ENCODE measurements around the gene KIAA1143.

Gene KIAA1143

DNA sequence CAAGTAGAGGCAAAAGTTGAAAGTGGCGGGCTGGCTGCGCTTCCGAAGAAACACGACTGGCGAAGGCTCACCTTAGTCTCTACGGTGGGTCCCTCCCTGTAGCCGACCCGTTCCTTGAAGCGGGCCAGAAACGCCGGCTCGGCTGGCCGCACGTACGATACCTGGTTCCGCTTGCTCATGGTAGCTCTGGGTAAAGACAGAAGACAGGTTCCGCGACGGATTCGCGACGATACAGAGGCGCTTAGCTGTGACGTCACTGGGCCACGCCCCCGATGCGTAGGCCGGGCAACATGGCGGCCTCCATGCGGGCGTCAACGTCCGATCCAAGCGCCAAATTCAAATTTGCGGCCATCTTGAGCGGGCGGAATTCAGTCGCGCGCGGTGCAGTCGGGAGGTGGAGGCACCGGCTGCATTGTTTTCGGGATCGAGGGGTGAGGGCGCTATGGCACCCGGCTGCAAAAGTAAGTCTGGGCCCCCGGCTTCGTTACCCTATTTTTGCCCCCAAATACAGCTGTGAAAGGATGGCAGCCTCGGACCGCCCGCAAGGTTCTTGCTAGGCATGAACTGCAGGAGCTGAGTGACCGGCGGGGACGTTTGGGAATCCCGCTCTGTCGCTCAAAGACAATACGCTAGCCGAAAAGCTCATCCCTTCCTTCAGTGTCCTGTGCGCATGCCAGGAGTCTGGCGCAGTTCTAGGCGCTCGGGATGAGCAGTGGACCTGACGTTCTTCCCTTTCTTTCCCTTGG lies at the start of gene KIAA1143, which contains the start of gene KIF15:
KIAA1143 (minus strand) TSS at position 196 of the 746 bp plus-strand sequence; CDS start at position 179, 17 bp downstream.
KIF15 (plus strand) TSS at position 371 of the 746 bp plus-strand sequence; CDS start at position 443, 72 bp downstream.
- DNase-seq (ENCODE audit: low read depth in 2 of 2) = peak; percentile 93 to 97

DNA sequence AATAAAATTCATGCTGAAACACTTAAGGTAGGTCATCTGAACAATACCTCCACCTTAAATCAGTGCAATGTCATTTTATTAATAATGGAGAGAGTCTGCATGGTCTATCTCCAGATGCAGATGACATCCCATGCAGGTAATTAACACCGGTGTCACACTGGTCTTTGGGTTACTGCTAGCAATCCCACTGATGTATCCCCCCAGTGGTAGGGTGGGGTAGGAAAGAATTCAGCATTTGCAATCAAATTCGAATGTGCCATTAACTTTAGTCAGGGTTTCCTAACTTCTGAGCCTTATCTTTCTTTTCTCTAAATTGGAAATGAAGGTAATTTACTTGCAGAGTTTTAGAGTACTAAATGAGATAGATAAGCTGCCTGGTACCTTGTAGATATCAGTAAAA lies 44.5 kb upstream of the KIAA1143 start:
- DNase-seq (ENCODE audit: low read depth in 2 of 2) = no peak

DNA sequence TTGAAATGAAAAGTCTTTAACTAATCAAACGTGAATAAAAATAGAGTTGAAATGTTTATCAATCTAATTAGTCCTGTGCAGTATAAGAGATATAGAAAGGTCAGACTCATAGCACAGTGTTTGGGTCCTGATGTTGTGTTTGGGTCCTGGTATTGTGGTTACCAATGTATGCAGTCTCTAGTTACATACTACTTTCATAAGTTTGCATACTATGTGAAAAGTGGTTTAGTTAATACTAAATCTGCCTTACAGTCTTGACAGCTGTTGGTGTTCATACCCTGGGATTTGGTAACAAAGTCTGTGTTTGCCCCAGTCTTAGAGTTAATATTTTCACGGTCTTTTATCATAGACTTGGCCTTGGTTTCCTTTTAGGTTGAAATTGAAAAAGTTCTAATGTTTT lies 41.9 kb upstream of the KIAA1143 start:
- DNase-seq (ENCODE audit: low read depth in 2 of 2) = no peak

DNA sequence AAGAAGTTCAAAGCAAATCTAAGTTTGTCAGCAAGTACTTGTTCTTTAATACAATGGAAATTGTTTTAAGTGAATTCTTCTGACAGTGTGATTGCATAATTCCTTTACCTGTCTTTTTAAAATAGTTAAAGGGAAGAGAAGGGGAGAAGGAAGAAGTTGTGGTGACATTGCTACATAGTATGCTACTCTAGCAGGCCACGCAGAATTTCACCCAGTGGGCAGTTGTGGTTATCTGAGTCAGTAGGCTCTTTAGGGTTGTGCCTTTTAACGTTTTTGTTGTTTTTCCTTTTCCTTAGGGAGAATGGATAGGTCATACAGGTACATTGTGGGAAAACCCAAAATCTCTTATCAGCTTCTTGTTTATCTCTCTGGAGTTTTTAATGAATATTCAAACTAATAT lies 40.6 kb upstream of the KIAA1143 start:
- DNase-seq (ENCODE audit: low read depth in 2 of 2) = no peak

DNA sequence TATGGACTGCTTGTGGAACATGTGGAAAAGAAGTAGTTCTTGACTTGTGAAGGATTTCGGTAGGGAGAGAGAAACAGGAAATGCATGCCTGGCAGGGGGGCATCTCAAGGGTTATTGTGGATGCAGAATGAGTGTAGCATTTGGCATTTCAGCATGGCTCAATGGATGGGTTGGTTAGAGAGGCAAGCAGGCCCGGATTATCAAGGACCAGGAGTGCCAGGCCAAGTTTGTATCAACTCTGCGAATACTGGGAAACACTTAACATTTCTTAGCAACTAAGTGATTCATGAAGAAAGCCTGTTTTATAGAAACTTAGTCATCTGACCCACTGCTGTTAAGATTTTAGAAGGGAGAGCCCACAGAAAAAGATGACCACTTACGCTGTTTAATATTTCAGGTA lies 33.8 kb upstream of the KIAA1143 start:
- DNase-seq (ENCODE audit: low read depth in 2 of 2) = no peak

DNA sequence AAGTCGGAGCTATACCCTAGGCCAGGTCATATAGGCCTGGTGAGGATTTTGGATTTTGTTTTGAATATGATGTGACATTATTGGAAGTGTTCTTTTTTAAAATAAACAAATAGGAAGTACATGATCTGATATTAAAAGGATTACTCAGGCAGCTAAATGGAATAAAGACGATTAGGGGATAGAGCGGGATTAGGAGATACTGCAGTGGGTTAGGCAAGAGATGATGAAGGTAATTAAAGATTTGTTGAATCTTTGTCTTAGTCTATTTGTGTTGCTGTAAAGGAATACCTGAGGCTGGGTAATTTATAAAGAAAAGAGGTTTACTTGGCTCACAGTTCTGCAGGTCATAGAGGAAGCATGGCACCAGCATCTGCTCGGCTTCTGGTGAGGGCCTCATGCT lies 21.5 kb upstream of the KIAA1143 start:
- DNase-seq (ENCODE audit: low read depth in 2 of 2) = no peak

DNA sequence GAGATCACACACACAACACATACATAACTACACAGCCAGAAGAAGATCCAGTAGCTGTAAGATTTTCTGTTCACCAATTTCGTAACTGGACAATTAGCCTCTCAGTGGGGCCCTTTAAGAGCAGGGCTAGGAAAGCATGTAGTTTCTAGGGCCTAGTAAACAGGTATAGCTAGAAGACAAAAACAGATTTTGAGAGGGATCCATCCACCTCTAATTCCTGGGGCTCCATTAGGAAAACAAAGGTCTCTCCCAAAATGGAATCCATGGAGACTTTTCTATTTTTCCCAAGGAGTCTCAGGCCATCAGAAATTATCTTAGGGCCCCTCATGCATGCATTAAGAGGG lies 10.7 kb upstream of the KIAA1143 start:
- no peak for DNase-seq (ENCODE audit: low read depth in 2 of 2)

DNA sequence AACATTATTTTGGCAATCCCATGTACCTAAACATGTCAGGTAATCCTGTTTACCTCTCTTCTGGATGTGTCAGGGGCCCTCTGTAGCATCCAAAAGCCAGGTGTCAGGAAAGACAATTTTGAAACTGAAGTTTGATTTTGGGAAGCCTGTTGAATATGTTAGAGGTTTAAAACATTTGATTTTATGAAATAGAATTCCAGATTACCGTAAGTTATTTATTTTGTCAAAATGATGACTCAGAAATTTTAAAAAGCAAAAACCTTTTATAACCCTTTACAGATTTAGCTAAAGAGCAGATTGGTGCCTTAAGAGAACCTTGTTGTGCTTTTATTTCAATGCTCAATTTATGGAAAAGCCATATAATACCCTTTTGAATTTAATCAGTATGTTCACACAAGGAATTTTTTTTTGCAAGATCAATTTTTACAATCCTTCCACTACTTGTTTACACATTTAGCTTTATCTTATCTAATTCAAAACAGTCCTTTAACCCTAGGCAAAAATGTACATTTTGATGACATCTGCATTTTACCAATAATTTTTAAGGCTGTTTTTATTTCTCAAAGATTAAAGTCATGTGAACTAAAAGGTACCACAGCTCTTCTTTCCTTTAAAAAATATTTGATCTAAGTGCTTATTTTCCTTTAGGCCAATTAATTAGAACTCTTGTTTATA lies 10.1 kb upstream of the KIAA1143 start:
- no peak for DNase-seq (ENCODE audit: low read depth in 2 of 2)

DNA sequence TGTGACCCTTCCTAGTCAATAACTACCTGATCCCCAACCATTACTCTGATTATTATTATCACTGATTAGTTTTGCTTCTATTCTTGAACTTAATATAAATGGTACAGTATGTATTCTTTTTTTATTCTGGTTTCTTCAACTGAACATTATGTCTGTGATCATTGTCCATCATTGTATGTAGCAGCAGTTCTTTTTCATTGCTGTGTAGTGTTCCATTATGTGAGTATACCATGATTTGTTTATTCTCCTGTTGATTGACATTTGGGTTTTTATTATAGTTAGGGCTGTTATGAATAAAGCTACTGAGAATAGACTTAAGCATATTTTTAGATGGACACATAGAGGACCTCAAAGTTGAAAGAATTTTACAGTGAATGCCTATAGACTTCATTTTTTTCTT lies 2.8 kb upstream of the KIAA1143 start:
- no peak for DNase-seq (ENCODE audit: low read depth in 2 of 2)

DNA sequence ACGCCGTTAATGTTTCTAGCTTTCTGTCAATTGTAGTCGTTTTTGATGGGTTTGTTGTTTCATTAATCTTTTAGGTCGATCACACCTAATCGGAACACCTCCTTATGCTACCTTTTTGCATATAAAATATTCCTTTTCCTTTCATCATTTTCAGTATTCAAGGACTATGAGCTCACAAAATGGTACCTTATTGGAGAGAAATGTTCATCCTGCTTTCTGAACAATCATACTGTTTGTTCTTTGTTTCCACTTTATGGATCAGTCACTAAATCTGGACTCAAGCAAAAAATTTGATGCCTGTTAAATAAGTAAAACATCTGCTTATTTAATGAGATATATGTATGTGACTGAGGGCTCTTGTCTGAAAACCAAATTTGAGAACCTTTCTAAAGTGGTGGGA lies 1.3 kb upstream of the KIAA1143 start:
- DNase-seq (ENCODE audit: low read depth in 2 of 2) = no peak

DNA sequence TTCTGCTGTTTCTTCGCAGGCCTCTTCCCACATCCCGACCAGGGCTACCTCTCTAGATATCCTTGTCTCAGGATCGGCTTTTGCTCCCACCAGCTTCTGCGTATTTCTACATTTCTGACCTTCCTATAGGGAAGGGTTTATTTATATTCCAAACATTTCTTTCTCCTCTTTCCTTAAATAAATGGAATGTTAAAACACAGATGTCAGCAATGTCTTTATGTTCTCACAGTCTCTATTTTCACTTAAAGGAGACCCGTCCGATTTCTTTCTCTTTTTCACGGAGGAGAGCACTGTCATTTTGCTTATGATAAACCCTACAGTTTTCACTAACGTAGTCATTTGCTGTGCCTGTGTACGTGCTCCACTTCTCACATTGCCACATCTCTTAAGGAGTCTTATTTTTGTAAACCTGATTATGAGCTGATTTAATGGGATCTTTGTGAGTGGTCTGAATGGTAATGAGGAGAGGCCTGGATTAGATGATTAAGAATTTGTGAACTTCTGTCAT lies 805 bp upstream of the KIAA1143 start:
- no peak for DNase-seq (ENCODE audit: low read depth in 2 of 2)

DNA sequence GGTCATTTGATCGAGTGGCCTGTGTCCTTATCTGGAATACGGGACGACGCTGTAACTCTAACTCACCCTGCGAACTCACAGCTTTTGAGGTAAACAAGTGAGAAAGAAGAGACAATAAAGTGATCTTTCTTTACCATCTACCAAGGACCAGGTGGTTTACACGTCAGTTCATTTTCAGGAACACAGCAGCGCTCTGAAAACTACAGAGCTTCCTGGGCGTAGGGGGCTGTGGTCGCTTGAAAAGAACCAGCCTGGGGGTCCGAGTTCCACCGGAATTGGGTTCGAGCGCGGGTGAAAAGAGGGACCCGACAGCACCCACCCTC lies 357 bp downstream of the KIAA1143 start:
- no peak for DNase-seq (ENCODE audit: low read depth in 2 of 2)

DNA sequence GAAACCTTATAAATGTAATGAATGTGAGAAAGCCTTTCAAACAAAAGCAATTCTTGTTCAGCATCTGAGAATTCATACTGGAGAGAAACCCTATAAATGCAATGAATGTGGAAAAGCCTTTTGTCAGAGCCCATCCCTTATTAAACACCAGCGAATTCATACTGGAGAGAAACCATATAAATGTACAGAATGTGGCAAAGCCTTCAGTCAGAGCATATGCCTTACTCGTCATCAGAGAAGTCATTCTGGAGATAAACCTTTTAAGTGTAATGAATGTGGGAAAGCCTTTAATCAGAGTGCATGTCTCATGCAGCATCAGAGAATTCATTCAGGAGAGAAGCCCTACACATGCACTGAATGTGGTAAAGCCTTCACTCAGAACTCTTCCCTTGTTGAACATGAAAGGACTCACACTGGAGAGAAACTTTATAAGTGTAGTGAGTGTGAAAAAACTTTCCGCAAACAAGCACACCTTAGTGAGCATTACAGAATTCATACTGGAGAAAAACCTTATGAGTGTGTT lies 26.7 kb downstream of the KIAA1143 start:
- no peak for DNase-seq (ENCODE audit: low read depth in 2 of 2)

DNA sequence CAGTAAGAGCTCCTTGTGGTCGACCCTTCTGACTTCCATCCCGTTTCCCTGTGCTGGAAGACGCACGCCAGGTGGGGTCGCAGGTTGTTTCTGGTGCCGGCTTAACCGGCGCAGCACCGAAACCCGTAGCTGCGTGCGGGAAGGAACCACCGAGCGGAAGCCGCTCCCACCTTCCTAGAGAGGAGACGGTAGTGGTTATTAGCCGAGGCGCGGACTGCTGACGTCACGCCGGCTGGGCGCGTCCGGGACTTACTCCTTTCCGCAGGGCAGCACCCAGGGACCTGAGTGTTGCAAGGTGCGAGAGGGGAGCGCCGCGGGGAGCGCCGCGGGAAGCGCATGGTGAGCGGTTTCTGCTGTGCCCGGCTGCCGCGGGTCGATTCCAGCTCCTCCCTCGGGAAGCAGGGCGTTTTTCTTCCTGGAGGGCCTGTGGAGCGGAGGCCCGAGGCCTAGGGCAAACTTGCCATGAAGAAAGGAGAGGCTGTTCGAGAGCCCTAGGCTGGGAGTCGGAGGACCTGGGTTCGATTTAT lies 32.0 kb downstream of the KIAA1143 start, which contains the start of gene ZNF501:
ZNF501 (plus strand) TSS at position 252 of the 527 bp plus-strand sequence. CDS start 4,787 bp downstream, outside the sequence.
- DNase-seq (ENCODE audit: low read depth in 2 of 2) = peak; percentile 82 to 83

DNA sequence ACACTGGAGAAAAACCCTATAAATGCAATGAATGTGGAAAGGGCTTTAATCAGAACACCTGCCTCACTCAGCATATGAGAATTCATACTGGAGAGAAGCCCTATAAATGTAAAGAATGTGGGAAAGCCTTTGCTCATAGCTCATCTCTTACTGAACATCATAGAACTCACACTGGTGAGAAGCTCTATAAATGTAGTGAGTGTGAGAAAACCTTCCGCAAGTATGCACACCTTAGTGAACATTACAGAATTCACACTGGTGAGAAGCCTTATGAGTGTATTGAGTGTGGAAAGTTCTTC lies 39.4 kb downstream of the KIAA1143 start:
- no peak for DNase-seq (ENCODE audit: low read depth in 2 of 2)

DNA sequence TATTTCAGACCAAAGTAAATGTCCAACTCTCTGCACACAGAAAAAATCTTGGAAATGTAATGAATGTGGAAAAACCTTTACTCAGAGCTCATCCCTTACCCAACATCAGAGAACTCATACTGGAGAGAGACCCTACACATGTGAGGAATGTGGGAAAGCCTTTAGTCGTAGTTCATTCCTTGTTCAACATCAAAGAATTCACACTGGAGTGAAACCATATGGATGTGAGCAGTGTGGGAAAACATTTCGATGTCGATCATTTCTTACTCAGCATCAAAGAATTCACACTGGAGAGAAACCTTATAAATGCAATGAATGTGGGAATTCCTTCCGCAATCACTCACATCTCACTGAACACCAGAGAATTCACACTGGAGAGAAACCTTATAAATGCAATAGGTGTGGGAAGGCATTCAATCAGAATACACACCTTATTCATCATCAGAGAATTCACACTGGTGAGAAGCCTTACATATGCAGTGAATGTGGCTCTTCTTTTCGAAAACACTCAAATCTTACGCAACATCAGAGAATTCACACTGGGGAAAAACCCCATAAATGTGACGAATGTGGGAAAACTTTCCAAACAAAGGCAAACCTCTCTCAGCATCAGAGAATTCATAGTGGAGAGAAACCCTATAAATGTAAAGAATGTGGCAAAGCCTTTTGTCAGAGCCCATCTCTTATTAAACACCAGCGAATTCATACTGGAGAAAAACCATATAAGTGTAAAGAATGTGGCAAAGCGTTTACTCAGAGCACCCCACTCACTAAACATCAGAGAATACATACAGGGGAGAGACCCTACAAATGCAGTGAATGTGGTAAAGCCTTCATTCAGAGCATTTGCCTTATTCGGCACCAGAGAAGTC lies 40.0 kb downstream of the KIAA1143 start:
- no peak for DNase-seq (ENCODE audit: low read depth in 2 of 2)

DNA sequence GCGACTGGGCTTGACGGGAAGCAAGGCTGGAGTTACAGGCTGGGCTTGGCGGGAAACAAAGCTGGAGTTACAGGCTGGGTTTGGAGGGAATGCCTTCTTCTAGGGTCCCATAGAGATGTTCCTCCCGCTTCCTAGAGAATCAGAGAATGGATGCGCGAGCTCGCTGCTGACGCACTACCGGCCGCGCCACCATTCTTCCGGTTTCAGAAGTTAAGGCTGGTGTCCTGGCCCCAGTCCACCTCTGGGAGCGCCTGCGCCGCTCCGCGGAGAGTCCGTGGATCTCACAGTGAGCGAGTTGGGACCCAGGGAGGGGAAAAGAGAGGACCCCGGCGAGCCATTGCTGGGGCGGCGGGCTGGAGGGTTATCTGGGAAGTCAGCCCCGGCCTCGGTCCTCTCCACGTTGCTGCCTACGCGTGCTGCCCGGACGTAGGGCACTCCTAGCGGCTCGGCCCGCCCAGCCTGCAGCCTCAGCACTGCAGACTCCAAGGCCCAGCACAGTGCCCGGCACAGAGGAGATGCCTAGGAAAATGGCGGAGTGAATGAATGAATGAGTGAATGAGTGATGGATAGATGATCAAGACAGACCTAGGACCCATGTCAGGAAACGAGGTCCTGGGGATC lies 48.9 kb downstream of the KIAA1143 start, which contains the start of gene ZNF502:
ZNF502 (plus strand) TSS at position 206 of the 621 bp plus-strand sequence. CDS start 7,602 bp downstream, outside the sequence.
- peak; percentile 41 to 43 for DNase-seq (ENCODE audit: low read depth in 2 of 2)

Measured in stimulated activated CD4-positive, alpha-beta T cell treated with anti-CD3 and anti-CD28 coated beads, Interleukin-15, amount 100 ng/mL, for 48 hours (primary cell).